Epidermal melanocyte (primary cell): ENCODE measurements around the gene NCS1.
"Not testable (repeated sequence)": the region's sequence is repeated elsewhere in the genome, so short reads cannot be mapped to it uniquely, and the experiment has no call there.

ENCODE experiments used
- DNase-seq: peaks from one replicate; pipeline ENCODE4 v3.0.0; 2011; ENCODE audit warnings: low spot score; ENCODE audit not compliant: insufficient read length

The NCS1 gene

DNA sequence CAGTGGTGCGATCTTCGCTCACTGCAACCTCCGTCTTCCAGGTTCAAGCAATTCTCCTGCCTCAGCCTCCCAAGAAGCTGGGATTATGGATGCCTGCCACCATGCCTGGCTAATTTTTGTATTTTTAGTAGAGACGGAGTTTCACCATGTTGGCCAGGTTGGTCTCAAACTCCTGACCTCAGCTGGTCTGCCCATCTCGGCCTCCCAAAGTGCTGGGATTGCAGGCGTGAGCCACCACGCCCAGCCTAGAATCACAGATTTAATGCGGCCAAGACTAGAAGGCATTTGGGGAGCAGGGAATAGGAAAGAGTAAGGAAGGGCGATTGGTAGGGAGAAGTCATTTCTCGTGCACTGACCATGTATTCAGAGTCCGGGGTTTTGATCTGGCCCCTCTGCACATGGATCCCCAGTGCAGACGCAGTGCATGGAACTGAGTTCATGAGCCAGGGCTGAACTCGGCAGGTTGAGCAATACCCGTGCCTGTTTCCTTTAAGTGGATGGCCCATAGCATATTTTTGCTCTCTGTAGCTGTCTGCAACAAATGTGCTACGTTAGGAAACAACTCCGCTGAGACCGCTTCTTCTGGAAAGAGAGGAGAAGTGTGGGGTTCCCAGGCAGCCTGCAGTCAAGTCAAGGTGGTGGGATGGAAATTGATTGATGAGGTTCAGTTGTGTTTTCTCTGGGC, 90.0 kb downstream of the NCS1 start:
- no peak for DNase-seq

DNA sequence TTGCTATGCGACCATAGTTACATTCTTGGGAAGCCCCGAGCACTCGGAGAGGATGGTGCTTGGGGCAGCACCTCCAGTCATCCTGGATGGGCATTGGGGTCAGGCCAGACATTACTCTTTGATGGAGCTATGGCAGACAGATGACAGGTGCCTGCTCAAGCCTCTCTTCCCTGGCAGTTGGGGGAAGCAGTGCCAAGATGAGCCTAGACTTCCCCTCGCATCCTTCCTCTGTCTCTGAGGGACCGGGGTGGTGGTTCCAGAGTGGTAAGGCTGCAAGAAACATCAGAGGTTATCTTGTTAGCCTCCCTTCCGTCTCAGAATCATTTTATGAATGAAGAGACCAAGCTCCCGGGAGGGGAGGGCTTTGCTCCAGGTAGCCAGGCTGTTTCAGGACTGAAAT, 90.6 kb downstream of the NCS1 start:
- no peak for DNase-seq

DNA sequence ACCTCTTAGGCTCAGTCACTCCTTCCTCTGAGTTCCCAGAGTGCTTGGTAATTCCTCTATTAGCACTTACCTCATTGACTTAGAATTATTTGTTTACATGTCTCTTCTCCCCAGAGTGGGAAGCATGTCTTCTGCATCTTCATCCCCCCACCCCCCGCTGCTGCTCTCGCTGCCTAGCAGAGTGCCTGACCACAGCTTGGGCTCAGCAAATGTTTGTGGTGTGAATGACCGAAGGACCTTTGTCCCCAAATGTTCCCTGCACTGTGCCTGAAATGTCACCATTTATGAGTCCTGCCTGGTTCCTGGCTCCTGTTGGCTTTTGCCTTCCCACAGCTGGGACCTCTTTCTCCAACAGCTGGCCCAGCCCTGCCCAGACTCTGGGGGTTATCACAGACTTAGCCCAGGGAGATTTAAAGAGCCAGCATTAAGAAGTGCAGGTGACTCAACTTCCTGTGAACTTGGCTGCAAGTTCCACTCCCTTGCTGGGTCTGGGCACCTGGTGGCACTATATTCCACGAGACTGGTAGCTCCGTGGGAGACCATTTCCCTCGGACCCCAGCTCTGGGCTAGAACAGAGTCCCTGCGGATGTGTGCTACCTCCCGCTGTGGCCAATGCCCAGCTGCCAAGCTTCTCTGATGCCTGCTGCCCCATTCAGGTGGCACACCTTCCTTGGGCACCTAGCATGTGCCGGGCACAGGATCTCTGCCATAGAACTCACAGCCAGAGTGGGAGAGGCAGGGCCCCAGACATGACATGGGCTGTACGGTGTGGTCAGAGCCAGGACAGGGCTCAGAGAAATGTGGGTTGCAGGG, 91.6 kb downstream of the NCS1 start:
- DNase-seq = no peak

DNA sequence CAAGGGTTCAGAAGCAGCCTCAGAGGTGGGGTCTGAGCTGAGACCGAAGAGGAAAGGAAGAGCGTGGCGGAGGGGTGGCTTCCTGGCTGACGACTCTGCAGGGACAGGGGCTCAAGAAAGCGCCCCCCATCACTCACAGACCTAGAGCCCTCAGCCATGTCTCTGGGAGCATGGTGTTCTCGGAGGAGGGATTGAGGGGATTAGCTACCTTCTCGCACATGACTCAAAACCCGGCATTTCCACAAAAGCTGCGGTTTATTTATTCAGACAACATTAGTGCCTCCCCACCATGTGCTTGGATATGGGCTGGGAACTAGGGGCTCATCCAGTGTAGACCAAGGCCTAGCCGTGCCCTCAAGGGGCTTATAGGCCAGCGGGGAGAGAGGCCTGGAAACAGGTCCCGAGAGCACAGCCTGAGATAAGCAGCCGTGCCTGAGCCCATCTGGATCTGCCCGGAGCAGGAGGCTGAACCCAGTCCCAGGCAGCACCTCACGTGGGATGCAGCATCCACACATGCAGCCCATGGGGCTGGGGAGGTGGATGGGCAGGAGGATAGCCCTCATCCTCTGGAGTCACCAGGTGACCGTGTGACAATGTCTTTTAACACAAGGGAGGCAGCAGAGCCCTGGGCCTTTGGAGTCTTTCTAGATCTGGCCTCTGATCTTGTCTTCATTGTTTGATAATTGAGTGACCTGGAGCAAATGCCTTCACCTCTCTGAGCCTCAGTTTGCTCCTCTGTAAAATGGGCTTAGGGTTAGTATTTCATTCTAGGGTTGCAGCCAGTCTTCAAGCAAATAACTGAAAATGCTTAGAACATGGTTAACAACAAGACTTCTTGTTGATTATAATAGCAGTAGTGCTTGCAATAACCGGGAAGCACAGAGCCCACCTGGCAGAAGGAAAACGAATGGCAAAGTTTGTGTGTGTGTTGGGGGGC, 92.5 kb downstream of the NCS1 start:
- no peak for DNase-seq

DNA sequence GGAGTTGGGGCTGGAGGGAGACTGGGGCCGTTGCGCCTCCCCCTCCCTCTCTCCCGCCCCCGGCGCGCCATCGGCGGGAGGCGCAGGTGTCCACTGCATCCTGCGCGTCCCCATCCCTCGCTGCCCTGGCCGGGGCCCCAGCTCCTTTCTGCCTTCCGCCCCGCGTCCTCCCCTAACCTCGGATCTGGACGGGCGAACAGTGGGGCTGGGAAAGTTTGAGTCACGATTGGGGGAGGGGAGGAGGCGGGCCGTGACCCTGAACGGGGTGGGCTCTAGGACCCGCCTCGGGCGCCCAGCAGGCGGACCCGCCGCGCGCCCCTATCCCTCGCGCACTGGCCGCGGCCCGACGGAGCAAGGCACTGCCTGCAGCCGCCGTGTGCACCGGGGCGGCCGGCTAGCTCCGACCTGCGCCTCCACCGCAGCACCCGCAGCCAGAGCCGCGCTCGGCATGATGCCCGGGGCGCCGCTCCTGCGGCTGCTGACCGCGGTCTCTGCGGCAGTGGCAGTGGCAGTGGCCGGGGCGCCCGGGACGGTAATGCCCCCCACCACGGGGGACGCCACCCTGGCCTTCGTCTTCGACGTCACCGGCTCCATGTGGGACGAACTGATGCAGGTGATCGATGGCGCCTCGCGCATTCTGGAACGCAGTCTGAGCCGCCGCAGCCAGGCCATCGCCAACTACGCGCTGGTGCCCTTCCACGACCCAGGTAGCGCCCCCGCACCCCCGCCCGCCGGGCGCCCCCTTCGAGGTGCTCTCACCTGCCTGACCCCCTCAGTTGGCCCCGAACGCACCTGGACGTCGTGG, 93.4 kb downstream of the NCS1 start, which contains the start of gene HMCN2:
TSS of gene HMCN2 (plus strand) at position 330 of the 805 bp plus-strand sequence. CDS start at position 449, 119 bp downstream.
- DNase-seq = no peak

DNA sequence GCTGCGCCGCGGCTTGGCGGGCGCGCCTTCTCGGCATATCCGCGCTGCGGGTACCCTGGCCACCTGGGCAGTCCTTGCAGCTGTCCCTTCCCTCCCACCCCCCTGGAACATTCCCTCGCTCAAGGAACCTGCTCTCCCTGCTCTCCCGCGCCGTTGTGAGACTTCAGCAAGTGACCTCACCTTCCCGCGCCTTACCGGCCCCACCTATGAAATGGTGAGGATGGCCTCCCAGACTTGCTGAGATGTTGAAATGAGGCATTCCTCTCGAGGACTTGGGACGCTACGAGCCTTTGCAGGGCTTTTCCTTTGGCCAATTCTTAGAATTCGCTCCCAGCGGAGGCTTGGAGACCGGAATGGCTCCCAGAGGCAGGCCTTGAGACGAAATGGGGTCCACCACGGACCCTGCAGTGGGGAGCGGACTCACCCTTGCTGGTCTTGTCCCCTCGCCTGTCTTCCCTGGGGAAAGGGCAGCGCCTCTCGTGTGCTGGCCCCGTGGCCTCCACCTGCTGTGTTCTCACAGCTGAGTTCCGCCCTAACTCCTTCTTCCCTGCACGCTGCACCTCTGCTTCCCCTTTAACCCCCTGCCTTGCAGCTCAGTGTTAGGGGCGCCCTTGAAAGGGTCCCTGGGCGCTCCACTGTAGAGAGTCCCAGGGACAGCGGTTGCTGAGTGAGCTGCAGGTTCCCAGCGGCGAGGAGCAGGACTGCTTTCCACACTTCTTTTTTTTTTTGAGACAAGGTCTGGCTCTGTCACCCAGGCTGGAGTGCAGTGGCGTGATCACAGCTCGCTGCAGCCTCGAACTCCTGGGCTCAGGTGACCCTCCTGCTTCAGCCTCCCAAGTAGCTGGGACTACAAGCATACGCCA, 94.3 kb downstream of the NCS1 start:
- no peak for DNase-seq

DNA sequence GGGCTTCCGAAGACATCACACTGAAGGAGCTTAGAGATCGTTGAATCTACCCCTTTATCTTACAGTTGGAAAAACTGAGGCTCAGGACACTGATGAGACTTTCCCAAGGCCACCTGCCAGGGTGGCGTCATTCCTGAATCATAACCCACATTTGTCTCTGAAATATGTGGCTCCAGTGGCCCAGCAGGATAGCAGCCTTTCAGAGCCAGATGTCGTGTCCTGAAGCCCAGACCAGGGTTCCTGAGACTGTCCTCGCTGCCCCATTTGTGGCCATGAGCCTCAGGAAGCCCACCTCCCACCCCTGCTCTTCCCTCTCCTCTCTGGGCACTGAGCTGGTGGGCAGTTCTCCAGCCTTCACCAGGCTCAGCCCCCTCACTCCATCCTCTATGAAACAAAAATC, 95.7 kb downstream of the NCS1 start:
- no peak for DNase-seq

DNA sequence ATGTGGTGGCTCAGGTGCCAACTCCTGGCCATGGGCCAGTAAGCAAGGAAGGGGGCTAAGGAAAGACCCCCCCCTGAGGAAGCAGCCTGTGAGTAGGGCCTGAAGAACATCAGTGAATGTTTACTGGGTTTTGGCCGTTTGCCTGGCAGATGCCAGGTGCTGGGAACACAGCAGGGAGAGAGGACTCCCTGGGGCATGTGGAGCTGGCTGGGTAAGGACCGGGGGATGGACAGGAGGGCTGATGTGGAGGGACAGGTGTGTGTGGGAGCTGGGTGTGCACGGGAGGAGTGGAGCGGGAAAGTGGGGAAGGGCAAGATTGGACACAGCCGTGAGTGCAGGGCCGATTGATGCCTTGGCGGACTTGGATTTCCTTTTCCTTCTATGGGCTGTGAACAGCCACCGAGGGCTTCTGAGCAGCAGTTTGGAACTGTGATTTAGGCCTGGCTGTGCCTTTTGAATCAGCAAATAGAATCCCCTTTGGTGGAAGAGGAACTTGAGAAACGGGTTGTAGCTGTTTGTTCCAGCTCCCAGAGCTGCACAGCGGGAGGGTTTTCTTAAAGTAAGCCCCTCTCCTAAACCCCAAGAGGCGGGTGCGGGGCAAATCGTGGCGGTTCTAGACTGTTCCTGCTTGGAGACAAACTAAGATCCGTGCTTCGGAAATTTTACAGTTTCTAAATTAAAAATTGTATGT, 96.5 kb downstream of the NCS1 start:
- DNase-seq = no peak

DNA sequence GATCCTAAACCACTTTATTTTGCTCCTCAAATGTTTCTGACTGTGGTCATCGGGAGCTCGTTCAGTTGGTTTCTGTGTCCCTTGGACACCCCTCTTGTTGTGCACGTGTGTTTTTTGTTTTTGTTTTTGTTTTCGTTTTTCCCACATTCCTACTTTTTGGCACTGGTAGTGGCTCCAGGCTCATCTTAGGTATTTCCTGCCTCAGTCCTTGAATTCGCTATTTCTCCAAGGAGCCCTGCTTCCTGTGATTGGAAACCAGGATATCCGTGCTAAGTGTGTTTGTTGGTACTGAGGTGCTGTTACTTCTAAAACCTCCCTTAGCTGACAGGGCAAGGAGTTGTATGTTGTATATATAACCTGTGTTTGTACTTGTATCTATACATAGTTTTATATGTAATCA, 99.3 kb downstream of the NCS1 start:
- no peak for DNase-seq

DNA sequence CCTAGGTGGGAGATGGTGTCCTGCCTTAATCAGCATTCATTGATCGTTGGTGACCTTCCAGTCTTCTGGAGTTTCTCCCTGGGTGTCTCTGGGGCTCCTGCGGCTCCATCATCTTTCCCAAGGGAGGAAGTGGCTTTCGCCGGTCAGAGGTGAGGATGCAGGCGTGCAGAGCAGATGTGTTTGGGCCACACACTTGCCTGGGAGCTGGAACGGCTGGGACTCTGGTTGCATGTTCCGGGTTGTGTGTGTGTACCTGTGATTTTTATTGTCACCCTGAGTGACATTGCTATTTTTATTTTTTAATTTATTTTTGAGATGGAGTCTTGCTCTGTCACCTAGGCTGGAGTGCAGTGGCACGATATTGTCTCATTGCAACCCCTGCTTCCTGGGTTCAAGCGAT, 103.0 kb downstream of the NCS1 start:
- DNase-seq = no peak

DNA sequence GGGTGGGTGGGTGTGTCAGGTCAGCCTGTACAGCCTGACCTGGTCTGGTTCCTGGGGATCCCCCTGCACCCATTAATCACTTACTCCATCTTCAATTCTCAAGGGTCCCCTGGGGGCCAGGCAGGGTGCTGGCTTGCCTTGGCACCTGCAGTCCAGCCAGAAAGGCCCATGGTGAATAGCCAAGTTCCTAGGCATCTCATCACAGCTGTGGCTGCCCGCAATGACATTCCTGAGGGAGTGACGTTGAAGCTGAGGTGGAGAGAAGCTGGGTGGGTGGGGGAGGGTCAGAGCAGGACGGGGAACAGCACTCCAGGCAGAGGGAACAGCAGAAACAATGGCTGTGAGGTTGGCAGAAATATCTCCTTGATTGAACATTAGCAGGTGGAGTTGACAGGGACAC, 103.9 kb downstream of the NCS1 start:
- DNase-seq = no peak

DNA sequence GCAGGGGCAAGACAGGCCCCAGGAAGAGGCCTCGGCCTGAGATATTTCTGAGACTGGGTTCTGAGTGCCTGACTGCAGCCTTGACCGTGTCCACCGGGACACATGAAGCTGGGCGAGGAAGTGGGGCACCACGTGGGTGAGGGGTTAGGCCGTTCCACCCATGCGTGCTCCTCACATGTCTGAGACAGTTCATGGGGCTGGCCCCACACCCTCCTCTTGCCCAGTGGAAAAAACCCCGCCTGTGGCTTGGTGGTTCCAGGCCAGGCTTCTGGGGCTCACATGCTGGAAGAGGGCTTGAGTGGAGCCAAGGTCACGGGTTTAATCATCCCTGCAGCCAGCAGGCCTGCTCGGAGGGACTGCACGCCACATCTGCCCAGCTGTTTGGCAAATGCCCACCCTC, 104.8 kb downstream of the NCS1 start:
- no peak for DNase-seq

DNA sequence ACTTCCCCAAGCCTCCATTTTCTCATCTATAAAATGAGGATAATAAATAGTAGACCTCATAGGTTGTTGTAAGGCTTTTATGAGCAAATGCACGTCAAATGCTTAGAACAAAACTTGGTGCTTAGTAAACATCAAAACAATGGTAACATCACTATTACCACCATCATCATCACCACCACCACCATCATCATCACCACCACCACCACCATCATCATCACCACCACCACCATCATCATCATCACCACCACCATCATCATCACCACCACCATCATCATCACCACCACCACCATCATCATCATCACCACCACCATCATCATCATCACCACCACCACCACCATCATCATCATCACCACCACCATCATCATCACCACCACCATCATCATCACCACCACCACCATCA, 105.3 kb downstream of the NCS1 start:
- not testable (repeated sequence) for DNase-seq

DNA sequence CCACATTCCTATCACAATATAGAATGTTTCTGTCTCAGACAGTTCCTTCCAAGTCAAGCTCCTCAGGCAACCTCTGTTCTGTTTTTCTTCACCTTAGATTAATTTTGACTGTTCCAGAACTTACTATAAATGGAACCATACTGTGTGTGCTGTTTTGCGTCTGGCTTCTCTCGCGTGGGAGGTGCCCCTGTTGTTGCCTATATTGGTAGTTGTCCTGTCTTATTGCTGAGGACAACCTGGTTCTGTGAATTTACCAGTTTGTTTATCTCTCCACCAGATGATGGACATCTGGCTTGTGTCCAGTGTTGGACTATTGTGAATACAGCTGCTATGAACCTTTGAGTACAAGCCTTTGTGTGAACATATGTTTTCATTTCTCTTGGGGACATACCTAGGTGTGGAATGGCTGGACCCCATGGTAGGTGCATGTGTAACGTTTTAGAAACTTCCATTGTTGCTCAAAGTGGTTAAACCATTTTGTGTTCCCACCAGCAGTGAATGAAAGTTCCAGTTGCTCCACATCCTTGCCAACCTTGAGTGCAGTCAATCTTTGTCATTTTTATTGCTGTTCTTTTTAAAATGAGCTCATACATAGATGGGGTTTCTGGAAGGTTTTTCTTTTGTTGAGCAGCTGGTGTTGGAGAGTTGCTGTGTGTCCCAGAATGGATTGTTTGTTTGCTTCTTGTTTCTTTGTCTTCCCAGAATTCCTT, 111.5 kb downstream of the NCS1 start:
- DNase-seq = no peak

DNA sequence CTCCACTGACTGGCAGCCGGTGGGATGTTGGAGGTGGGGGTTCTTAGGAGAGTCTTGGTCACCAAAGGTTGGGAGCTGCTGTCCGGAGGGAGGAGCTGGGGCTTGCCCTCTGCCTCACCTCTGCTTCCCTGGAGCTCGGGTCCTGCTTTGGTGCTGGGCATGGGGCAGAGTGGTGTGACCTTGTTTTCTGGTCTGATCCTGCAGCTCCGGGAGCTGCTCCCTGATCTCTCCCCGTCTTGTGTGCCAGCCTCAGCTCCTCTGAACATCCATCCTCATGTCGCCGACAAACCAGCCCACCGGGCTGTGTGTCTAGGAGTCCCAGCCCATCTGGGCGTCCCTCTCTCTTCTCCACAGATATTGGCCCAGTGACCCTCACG, 112.0 kb downstream of the NCS1 start:
- DNase-seq = no peak

DNA sequence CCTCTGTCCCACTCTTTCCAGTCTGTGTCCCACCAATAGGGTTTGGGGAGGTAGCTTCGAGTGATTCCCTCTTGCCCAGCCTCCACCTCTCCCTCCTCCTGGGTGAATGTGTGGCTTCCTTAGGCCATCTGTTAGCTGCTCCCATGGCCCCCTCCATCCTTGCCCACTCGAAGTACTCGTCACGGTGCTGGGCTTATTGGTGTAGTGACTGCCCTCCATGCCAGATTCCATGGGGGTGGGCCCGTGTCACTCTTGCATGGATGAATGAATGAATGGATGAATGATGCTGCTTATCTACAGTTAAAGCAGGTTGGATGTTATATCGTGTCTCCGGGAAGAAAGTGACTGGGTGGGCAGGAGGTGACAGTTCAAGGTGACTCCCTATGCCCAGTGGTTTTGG, 112.5 kb downstream of the NCS1 start:
- no peak for DNase-seq

DNA sequence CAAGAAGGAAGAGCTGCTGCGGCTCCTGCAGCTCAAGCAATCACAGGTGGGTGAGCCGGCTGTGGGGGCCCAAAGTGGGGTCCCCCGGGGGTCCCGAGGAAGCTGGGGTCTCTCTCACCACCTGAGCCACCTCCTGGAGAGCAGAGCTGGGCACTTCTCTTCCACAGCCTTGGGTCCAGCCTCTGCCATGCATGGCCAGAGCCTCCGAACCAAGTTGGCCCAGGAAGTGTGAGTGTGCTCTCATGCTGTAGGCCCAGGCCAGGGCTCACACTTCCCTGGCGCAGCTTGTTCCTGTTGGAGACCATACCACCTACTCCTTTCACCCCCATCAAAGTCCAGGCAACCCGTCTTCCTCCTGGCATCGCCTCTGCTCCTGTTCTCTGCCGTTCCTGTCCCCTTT, 113.1 kb downstream of the NCS1 start:
- DNase-seq = no peak

DNA sequence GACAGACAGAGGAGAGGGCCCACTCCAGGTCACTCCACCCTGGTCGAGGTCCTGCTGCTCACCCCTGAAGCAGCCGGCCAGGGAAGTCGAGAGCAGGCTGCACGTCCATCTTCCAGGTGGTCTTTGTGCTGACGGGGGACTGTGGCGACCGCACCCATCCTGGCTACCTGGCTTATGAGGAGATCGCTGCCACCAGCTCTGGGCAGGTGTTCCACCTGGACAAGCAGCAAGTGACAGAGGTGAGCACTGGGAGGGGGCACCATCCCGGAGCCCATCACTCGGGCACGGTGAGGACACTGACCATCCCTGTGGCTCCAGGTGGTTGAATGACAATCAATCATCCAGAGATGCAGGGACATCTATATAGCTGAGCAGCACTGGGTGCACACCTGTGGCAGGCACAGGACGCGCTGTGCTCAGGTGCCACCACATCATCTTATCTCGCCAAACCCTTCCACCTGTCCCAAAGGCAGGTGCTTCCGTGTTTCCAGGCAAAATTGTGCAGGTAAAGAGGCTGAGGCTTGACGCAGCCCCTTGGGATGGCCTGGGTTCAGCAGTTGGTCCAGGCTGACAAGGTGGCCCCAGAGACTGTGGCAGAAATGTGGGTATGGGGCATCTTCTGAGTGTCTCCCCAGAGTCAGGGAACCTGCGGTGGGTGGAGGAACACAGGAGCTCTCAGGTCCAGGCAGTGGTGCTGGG, 114.0 kb downstream of the NCS1 start:
- no peak for DNase-seq
